NCI-H146 treated with DMSO at 0.1 percent for 48 hours (cell line): ENCODE results near the gene PTPN1.
"Not testable (repeated sequence)": the region's sequence is repeated elsewhere in the genome, so short reads cannot be mapped to it uniquely, and the experiment has no call there.

Source experiments
- DNase-seq: peaks from one replicate; lab custom pipeline; 2025; ENCODE audit not compliant: unreplicated experiment; lab: John Stamatoyannopoulos, UW

Gene PTPN1

GRCh38 chr20:50527068-50527605 lies 17.0 kb downstream of the PTPN1 start:
- DNase-seq: no peak

- DNase-seq: no peak
These were observed 17.9 kb downstream of the PTPN1 start for GRCh38 chr20:50528129-50528528.

DNA sequence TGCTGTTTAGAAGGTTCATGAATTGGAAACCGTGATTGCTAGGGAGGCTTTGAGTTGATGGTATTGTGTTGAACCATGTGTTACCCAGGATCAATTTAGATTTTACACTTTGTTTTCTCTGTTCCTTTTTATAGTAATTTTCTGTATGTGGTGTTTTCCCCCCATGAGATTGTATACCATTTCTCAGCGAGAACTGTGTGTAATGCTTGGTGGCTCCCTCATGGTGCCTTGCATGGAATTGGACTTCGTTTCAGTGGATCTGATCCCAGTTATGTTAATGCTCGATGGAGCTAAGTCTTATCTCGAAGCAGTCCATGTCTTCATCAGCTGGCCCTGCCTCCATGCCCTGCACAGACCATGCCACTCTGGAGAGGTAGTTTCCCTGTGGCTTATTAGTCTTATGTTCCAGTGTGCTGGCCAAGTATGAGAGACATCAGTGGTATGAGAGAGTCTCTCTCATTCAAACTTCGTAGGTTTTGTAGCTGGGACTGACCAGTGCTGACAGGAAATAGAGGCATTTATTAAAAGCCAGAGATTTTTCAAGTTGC lies 18.7 kb downstream of the PTPN1 start:
- DNase-seq: no peak

DNA sequence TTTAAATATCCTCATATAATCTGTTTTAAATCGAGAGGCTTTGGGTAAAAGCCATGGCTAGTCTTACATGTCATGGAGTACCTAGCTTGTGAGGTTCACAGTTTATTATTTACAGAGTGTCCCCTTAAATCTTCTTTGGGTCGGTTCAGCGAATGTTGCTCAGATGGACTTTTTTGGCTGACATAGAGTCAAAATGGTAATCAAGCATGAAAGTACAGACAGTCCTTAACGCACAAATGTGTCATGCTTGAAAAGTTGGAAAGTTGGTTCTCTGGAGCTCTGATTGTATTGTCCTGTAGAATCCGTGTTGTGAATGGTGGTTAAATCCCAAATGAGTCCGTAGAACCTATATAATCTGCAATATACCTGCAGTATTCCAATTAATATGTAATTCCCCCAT lies 22.0 kb downstream of the PTPN1 start:
- no peak for DNase-seq

DNA sequence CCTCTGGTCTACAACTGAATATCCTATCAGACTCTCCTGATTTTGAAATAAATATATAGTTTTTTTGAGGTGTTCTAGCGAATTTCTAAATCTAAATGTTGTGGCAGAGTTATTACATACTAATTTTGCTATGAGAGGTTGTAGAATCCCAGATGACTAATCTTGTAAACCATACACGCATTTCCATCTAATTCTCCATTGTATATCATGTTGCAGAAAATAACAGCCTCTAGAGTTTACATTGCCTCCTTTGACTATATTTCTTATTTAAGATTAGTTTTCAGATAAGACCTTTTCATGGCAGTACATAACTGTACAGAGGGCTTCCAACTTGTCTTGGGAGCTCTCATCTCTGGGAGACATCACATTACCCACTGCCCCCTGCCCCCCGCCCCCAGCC lies 22.9 kb downstream of the PTPN1 start:
- no peak for DNase-seq

- no peak for DNase-seq
These were observed 23.3 kb downstream of the PTPN1 start for GRCh38 chr20:50533464-50533863.

DNA sequence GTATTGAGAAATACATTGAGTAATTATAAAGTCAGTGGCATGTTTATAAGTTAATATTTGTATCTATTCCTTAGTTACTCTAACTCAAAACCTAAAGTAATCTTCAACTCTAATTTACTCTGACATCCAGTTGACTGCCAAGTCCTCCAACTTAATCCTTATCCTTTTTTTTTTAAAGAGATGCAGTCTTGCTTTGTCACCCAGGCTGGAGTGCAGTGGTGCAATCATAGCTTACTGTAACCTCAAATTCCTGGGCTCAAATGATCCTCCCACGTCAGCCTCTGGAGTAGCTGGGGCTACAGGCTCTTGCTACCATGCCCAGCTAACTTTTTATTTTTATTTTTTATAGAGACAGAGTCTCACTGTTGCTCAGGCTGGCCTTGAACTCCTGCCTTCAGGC lies 24.4 kb downstream of the PTPN1 start:
- no peak for DNase-seq

- no peak for DNase-seq
These were observed 25.0 kb downstream of the PTPN1 start for GRCh38 chr20:50535162-50535561.

DNA sequence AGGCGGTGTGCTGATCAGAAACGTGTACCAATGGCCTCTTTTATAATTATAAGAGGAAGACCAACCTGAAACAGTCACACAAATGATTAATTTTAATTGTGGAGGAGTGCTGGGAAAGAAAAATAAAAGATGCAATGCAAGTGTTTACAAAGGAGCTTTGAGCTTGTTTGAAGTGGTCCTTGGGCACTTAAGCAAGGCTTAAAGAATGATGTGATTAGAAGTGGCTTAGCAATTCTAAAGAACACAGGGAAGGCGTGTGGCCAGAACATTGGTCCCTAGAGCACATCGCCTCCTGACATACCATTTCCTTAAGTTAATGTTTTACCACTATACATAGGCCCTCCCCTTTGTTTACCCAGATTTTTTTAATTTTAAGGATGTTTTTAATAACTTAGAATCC lies 26.1 kb downstream of the PTPN1 start:
- no peak for DNase-seq

DNA sequence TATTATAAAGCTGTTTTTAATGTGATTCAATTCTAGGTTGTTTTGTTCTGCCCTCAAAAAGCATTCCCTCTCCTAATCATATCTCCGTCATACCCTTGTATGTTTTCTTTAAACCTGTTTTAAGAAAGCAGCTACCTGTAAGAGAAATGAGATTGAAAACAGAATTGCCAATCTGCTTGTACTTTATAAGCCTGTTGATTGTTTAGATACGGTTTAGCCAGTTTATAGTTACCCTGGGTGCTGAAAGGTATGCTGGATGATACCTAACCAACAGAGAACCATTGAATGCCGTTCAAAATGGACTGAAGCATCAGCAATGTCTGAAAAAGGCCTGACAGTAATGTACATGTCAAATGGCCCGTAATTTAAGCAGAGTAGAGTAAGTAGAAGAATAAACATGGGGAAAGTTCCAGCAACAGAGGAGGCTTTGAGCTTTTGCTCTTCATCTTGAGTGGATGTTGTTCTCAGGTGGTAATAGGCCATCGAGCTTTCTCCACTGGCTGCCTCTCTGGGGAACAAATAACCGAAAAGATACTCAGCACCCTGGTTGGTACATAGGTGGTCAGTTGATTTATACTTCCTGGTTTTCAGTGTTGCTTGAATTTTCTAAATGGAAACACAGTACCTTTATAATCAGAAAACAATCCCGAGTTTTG lies 27.5 kb downstream of the PTPN1 start:
- DNase-seq: no peak

DNA sequence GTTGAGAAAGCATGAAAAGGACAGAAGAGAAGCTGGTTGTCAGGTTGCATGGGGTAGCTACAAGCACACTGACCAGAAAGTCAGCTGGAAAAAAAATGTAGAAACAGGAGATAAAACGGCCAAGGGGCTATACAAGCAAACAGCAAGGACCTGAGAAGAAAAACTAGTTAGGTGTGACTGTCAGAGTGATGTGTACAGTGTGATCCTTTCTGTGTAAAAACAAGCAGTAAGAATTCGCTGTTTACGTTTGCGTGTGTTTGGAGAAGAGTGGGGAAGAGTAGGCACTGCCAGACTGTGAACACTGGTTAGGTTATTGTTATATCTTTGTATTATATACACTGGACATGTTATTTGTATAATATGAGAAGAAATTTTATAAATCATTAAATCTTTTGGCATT lies 28.1 kb downstream of the PTPN1 start:
- no peak for DNase-seq

DNA sequence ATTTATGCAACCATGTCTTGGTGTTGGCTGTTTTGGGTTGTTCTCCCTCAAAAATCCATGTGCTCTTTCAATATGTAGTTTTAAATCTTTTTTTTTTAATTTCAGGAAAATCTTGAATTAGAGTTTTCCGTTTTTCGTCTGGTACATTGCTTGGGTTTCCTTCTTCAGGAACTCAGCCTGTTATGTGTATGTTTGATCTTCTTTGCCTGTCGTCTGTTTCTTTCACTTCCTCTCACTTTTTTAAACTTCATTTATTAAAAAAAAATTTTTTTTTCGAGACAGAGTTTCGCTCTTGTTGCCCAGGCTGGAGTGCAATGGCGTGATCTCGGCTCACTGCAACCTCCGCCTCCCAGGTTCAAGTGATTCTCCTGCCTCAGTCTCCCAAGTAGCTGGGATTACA lies 29.6 kb downstream of the PTPN1 start:
- DNase-seq: not testable (repeated sequence)

DNA sequence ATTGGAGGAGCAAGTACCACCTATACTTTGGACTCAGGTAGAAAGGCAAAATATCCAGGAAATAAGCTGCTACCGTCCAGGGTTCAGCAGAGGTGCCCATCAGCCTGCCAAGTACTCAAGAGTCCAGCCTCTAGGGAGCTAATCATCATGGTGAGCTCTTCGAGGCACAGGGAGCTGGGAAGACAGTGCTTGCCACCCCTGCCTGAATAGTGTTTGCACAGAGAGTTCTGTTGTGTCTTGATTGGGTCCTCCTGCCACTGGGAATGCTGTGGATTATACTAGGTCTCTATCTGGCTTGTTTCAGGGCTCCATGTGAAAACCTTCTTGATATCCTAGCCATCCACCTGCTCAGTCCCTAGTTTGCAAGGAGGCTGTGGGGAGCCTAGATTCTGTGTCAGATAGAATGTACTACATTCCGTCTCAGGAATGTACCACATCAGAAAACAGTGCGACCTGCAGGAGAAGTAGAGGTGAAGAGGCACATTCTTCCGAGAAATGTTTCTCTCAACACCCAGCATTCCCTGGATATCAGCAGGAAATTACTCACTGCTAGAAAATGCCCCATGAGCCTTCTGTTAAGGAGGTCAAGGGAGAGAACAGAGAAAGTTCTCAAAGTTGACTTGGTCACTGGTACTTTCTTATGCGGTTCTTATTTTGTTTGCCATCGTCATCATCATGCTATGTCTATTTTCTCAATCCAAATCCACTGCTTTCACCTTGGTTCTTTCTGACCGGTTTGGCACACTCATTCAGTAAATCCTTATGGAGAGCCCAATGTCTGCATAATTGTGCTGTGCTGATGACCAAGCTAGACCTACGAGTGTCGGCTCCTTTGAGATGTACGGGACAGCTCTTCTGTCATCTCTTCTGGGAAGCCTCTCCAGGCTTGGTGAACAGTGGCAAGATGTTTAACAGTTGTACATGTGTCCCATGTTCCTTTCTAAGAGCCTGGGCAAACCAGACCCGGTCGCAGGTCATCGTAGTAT lies 30.7 kb downstream of the PTPN1 start:
- no peak for DNase-seq

DNA sequence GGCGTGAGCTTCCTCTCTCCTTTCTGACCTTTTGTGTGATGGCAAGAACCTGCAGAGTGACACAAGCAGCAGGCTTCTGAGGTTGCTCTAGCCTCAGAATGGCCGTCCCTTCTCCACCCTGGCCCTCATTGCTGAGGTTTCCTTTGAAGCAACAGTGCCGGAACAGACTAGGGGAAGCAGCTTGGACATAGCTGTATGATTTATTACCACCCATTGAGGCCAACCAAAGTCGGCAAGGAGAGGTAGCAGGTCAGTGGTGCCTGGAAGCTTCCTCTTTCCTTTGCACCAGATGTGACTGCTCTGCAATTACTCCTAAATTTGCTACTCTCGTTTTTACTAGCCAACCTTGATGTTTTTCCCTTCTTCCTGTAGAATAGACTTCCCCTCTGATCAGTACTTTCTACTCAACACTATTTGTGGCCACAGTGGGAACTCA lies 31.4 kb downstream of the PTPN1 start:
- no peak for DNase-seq

DNA sequence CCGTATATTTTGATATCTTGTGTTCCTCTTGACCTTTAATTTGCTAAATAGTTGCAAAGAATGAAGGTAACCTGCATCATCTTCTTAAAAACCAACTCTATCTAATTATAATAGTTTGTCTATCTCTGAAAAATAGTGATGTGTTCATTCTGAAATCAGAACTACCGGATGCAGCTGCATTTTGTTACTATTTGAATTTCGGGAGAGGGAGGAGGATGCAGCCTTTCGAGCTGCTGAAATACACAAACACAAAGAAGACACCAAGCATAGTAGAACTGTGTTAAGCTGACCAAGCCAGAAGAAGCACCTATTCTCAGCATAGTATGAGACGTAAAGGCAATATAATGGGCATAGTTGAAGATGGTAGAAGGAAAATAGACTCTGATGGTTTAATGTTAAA lies 33.1 kb downstream of the PTPN1 start:
- no peak for DNase-seq

DNA sequence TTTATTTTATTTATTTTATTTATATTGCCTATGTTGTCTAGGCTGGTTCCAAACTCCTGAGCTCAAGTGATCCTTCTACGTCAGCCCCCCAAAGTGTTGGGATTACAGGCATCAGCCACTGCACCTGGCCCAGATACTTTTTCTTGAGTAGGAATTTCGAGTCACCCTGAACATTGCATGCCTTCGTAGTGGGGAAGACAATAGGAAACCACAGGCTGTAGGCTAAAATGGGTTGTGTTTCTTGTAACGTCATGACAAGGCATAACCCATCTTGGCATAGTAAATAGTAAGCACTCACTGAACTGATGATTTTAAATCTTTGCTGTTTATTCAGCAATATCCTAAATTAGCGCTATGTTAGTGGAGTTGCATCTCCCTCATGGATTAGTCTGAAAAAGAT lies 34.9 kb downstream of the PTPN1 start:
- no peak for DNase-seq

GRCh38 chr20:50546729-50547314 lies 36.6 kb downstream of the PTPN1 start:
- DNase-seq: no peak

DNA sequence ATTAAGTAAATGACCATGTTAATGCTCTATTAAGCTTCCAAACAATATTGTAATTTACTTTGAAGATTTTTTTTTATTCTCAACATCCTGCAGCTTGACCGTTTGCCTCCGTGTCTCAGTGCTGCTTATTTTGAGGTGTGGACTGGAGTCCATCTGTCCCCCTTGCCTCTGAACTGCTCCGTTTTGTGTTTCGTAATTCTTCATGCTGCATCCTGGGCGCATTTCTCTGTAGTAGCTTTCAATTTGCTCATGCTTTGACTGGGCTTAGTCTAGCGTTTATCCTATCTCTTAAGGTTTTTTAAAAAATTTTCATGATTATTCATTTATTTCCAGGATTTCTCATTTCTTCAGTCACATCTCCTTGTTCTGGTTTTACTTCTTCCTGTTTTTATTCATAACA lies 37.8 kb downstream of the PTPN1 start:
- DNase-seq: no peak

- no peak for DNase-seq
These were observed 38.2 kb downstream of the PTPN1 start for GRCh38 chr20:50548396-50548795.

DNA sequence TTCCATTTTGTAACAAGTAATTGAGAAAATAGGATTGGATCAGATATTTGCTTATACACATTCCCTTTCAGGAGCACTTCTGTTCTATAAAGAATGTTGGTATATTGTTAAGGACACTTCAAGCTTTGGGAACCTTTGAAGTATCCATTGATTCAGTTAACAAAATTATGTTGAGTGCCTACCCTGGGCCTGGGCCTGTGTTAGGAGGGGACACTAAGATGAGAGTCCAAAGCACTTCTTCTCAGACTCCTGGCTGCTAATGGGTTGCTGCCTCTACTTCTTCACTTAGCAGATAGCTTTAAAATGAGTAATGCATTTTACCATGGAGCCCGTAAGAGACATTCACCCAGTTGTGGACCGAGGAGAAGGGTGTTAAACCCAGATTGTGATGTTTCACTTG lies 40.3 kb downstream of the PTPN1 start:
- DNase-seq: no peak

DNA sequence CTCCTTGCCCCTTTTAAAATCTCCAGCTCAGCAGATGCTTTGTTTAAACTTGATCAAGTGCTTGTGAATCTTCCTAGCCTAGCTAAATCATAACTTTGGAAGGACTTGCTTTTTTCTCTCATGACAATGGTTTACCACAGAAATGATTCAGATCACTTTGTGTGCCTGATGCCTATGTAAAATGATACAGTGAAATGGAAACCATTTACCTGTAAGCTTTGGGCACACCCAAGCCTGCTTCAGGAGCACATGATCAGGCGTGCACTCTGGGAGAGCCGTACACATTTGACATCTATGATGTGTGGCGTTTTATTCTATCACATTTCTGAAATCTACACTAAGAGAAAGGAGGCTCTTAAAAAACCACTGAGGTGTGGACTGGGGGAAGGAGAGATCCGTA lies 41.1 kb downstream of the PTPN1 start:
- DNase-seq: no peak
